ENCODE data around the gene OLFM3.

OLFM3 gene

DNA sequence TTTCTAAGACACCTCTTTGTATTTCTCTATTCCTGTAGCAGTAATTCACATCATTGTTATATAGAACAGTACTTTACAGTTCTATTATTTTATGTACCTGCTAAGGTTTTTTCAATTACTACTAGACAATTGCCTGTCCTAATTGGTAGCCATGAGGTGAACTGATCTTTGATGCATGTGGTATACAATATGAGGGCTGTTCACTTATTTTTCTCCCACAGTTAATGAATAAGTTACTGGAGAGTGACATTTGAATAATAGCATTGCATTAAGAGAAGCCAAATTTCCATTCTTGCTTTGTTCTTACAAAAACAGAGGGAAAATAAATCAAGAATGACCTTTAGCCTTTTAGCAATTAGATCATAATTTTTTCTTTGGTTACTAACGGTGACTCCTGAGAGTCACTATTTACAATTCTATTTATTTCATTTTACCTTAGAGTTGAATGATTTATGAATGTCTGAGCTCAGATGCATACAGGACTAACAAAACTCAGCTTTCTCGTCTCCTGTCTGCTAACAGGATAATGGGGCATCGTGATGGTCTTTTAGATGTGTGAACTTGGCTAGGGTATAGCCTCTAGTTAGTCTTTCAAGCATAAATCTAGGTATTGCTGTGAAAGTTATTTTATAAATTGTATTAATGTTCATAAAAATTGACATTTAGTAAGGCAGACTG lies 54.1 kb downstream of the OLFM3 start:
- DNase-seq = no peak

DNA sequence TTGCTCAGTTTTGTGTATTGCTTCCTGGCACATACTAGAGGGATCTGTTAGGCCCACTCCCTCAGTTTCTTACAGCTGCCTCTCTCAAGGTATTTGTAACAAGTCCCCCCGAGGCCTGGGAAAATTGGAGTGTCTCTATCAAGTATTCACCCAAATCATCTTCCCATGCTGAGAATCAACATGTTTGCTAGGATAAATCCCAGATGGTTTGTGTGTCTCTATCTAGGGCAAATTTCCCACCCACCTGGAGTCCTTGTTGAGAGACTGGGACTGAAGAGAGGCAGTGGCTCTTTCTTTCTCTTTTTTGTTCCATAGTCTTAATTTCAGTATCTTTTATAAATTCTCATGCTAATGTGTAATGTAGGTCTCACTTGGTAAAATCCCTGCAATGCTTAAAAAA lies 58.0 kb downstream of the OLFM3 start:
- DNase-seq = no peak

DNA sequence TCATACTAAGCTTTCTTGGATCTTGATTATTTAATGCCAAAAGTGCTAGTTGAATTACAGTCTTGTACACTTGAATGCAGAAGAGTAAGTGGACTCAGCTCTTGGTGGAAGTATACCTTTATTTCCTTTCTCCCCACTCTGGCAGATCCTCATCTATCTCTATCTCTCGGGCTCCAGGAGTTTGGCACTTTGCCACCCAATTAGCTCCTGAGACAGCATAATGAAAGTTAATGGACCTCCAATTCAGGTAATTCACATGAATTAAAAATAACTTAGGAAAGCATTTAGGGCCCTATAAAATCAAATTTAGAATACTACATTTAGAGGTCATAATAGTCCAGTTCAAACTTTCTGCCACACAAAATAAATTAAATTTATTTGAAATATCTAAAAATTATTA lies 67.4 kb downstream of the OLFM3 start:
- DNase-seq = no peak

- no peak for DNase-seq
These were observed 67.9 kb downstream of the OLFM3 start for GRCh38 chr1:101928829-101929228.

DNA sequence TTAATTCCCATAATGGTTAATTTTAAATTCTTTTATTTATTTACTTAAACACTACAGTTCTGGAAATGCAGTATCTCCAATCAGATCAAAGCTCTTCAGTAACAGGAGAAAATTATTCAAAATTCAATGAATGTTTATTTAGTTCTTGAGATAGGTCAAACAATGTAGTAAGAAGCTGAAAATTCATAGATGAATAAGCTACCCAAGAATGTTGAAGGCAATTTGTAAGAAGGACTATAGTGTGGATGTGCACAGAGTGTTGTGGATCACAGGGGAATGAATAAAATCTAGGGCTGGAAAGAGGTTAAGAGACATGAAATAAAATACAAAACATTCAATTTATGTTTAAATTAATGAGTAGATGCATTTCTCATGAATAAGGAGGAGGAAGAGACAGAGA lies 72.0 kb downstream of the OLFM3 start:
- DNase-seq = no peak

DNA sequence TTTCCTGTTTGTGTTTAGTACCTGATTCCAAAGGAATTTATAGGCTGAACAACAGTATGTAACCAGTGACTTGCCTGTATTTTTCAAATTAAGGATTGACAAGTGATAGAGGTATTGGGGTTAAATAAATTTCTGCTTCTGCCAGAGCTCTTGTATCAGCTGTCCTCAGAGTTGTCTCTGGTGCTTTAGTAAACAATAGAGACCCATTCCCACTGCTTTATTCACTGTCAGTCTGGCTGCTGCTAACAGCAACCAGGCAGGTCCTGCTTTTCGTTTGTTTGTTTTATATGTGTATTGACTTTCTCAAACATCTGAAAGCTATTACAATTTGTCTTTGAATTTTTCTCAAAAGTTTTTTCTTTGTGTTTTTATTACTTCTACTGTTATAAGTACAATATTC lies 76.1 kb downstream of the OLFM3 start:
- DNase-seq = no peak

GRCh38 chr1:101918277-101918676 lies 78.4 kb downstream of the OLFM3 start:
- no peak for DNase-seq

GRCh38 chr1:101915597-101915996 lies 81.1 kb downstream of the OLFM3 start:
- DNase-seq = no peak

- DNase-seq = no peak
These were observed 82.1 kb downstream of the OLFM3 start for GRCh38 chr1:101914473-101915242.

DNA sequence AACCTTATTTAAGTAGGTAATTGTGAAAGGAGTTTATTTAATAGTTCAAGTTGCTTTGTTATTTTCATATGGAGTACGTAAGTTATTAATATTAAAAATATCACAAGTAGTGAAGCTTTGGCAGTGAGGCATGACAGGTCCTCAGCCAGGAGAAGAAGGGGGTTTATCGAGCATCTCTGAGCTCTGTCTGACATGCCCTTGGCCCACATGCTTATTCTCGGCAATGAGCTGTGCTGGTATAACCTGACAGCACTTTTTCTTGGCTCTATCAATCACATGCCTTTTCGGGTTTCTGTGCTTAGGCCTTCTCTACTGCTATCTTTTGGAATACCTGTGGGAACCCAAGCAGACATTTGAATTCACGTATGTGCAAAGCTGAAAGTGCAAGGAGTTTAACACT lies 84.8 kb downstream of the OLFM3 start:
- no peak for DNase-seq

DNA sequence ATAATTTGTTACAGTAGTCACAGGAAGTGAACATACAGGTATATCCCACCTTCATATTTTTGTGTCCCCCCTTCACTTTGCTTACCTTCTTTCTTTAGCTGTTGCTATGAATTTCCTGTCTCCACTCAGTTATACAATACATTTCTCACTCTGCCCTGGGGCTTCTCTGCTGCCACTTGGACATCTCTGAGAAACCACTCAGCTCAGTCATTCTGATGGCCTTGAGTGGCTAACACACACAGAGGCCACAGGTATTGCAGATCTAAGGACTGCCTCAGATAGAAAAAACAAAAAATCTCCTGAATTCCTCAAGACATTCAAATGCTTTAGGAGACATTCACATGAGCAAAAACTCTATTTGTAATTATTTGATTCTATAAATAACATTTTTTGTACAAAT lies 87.7 kb downstream of the OLFM3 start:
- no peak for DNase-seq

GRCh38 chr1:101907264-101907663 lies 89.5 kb downstream of the OLFM3 start:
- DNase-seq = no peak

DNA sequence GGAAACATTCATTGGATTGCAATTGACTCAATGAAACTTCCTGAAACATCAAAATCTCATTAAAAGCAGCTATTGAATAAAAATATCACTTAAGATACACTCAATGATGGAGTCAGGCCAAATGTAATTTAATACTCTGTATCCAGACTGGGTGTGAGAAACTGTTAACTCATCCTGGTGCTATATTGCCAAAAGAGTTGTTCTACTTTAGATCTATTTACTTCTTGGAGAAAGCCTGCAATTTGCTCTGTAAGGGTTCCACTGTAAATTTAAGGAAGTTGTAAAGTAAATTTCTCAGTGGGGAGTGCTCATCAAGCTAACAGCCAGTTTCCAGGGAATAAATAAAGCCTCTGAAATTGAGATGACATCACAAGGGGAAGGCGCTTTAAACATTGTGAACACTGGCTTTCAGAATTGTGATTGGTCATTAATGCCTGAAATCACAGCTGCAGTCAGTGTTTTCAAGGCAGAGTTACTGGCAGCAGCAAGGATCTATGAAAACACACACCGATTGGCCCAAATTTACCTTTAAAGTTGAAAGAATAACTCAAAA lies 91.4 kb downstream of the OLFM3 start:
- no peak for DNase-seq

DNA sequence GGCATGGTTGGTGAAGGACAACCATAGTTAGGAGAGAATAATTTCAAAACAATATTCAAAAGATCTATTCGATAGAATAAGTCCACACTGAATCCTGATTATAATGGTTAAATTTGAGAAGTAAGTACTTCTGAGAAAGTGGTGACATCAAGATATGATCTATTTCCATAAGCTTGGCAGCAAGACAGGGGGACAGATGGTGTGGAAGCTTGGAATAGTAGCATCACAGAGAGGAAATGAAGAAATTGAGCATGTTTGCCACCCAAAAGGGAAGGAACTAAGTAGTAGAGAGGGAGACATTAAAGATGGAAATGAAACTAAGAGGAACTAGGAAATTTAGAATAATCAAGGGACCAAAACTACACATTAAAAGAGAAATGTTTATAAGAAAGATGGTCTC lies 94.5 kb downstream of the OLFM3 start:
- no peak for DNase-seq

- no peak for DNase-seq
These were observed 98.6 kb downstream of the OLFM3 start for GRCh38 chr1:101898137-101898536.

- no peak for DNase-seq
These were observed 112.1 kb downstream of the OLFM3 start for GRCh38 chr1:101884621-101885020.

DNA sequence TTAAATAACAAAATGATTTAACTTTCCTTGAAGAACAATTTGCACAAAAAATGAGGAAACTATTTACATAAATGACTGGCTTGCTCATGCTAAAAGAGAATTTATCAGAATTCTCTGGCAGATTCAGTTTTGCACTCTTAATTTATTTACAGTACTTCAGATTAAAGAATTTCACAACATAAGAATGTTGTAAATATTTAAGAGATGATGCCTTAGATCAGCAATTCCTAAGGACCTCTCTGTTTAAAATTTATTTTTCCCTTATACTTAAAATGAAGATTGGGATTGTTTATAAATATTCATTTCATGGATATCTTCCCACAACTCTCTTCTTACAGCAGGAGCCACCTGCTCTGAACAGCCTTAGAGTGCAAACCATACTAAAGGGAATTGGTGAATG lies 120.8 kb downstream of the OLFM3 start:
- DNase-seq = no peak

GRCh38 chr1:101873672-101874071 lies 123.1 kb downstream of the OLFM3 start:
- no peak for DNase-seq

DNA sequence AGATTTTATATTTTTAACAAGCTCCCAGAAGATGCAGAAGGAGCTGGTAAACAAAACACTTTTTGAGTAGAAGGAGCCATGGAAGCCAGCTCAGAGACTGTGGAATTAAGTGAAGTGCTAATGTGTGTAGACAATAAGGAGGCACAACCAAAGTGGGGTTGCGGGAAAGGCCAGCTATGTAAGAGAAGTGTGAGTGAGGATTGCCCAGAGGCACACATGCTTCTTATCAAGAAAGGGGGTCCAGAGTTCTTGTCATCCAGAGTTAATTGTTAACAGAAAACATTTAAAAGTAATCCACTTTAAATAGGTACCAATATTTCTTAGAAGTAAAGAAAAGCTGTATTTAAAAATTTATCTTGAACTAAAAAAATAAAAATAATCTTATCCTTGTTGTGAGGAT lies 136.8 kb downstream of the OLFM3 start:
- DNase-seq = no peak

- no peak for DNase-seq
These were observed 142.5 kb downstream of the OLFM3 start for GRCh38 chr1:101854271-101854670.

- no peak for DNase-seq
These were observed 143.8 kb downstream of the OLFM3 start for GRCh38 chr1:101852936-101853335.

DNA sequence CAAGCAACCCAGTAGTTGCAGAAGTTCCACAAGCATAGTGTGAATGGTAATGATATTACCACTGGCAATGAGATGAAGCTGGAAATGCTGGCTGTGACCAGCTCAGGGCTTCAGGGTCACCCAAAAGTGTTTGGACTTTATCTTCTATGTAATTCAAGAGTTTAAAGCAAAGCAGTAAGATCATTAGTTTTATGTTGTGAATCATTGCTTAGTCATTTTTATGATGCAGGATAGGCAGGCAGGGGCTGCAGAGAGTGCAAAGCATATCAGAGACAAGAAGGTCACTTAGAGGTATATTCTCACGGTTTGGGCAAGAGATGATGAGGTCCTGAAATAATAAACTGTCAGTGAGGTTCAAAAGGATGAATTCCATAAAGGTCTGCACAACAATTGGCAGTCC lies 147.4 kb downstream of the OLFM3 start:
- DNase-seq = no peak

- no peak for DNase-seq
These were observed 149.1 kb downstream of the OLFM3 start for GRCh38 chr1:101847626-101848025.

DNA sequence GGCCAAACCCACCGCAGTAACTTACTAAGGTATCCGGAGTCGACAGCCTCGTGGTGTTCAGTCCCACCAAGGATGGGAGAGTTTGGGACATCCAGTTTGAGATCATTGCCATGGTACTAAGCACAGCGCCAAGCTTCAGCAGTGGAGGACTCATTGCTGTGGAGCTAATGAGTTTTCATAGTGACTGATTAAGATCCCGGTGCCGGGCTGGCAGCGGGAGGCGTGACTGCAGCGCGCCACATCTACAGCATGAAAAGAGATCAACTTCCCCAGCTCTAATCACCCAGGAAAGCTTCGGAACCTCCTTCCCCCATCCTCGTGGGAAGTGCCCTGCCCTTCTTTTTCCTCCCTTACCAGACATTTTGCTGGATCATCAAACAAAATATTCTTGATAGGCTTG lies 149.9 kb downstream of the OLFM3 start:
- no peak for DNase-seq

GRCh38 chr1:101843160-101843559 lies 153.6 kb downstream of the OLFM3 start:
- DNase-seq = no peak

Data from stimulated activated CD4-positive, alpha-beta T cell treated with anti-CD3 and anti-CD28 coated beads, Interleukin-1b, Interleukin-23, amount 100 ng/mL, for 48 hours (primary cell).